GM12872 (cell line): Measurements from ENCODE around the gene DUSP28.

Experiments
- TF ChIP-seq, protein P1 (sequence below): IDR thresholded peaks from 3 replicates; pipeline ENCODE4 v1.5.1; 2011; ENCODE audit warnings: low read depth, mild to moderate bottlenecking, low read length, moderate library complexity; ENCODE audit not compliant: insufficient read depth

DUSP28 gene

DNA sequence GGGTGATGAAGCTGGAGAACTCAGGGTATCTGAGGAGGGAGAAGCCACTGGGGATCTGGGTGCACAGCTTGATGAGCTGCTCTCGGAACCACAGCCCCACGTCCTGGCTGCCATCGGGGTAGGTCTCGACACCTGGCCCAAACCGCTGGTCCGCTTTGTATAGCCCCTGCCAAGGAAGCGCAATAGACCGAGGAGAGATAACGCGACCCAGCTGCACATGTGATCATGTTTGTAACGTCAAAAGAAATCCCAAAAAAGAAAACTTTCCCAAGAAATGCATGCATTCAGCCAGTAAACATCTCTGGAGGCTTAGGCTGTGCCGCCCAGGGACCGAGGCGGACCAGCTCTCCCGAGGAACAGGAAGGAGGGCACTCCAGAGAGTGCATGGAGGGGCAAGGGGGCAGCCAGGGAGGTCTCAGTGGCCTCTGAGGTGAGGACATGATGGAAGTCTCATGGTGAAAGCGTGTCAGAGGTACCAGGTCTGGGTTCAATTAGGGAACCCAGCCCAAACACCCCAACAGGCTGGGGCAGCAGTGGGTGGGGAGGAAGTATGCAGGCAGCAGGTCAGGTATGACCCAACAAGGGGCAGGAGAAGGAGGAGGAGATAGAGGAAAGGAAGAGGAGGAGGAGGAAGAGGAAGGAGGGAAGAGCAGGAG is 30.7 kb upstream of the DUSP28 start:
- TF ChIP-seq, protein P1, sequence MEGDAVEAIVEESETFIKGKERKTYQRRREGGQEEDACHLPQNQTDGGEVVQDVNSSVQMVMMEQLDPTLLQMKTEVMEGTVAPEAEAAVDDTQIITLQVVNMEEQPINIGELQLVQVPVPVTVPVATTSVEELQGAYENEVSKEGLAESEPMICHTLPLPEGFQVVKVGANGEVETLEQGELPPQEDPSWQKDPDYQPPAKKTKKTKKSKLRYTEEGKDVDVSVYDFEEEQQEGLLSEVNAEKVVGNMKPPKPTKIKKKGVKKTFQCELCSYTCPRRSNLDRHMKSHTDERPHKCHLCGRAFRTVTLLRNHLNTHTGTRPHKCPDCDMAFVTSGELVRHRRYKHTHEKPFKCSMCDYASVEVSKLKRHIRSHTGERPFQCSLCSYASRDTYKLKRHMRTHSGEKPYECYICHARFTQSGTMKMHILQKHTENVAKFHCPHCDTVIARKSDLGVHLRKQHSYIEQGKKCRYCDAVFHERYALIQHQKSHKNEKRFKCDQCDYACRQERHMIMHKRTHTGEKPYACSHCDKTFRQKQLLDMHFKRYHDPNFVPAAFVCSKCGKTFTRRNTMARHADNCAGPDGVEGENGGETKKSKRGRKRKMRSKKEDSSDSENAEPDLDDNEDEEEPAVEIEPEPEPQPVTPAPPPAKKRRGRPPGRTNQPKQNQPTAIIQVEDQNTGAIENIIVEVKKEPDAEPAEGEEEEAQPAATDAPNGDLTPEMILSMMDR: no peak

DNA sequence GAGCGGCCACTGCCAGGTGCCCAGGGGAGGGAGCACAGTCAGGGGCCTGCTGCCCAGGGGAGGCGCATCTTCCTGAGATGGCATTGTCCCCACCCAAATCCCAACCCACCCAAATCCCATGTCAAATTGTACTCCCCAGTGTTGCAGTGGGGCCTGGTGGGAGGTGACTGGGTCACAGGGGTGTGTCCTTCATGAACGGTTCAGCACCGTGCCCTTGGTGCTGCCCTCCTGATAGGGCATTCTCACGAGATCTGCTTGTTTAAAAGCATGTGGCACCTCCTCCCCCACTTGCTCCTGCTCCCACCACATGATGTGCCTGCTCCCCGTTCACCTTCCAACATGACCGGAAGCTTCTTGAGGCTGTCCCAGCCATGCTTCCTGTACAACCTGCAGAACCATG is 30.0 kb upstream of the DUSP28 start:
- TF ChIP-seq, protein P1: no peak

DNA sequence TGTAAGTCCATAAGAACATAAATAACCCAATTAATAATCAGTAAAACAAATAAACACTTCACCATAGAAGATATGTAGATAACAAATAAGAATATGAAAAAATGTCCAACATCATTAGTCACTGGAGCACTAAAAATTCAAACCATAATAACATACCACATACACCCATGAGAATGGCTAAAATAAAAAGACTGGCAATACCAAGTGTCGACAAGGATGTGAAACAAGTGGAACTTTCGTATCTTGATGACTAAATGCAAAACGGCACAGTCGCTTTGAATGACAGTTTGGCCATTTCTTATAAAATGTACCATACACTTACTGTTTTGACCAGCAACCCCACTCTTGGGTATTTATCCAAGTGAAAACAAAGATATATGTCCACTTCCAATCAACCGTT is 29.1 kb upstream of the DUSP28 start:
- TF ChIP-seq, protein P1: no peak

DNA sequence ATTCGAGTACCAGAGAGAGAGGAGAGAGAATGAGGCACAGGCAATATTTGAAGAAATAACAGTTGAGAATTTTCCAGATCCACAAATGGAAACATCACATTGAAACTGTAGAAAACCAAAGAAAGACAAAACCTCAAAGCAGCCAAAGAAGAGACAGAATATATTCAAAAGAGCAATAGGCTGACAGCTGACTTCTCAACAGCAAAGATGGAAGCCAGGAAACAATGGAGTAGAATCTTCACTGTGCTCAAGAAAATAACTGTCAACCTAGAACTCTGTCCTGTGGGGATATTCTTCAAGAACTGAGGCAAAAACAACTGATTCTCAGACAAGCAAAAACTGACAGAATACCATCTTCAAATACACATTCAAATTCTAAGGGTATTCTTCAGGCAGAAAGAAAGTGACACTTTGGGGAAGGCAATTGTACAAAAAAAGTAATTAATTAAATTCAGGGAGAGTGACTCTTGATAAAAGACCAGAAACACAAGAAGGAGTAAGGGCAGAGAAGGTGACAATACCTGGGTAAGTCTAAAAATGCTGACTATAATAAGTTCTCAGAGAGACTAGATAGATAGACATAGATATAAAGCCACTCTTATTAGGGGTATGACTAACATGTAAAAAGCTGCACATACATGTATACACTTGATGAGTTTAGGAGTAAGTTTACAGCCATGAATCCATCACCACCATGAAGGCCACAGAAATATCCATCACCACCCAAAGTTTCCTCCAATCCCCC is 28.0 kb upstream of the DUSP28 start:
- TF ChIP-seq, protein P1: no peak

DNA sequence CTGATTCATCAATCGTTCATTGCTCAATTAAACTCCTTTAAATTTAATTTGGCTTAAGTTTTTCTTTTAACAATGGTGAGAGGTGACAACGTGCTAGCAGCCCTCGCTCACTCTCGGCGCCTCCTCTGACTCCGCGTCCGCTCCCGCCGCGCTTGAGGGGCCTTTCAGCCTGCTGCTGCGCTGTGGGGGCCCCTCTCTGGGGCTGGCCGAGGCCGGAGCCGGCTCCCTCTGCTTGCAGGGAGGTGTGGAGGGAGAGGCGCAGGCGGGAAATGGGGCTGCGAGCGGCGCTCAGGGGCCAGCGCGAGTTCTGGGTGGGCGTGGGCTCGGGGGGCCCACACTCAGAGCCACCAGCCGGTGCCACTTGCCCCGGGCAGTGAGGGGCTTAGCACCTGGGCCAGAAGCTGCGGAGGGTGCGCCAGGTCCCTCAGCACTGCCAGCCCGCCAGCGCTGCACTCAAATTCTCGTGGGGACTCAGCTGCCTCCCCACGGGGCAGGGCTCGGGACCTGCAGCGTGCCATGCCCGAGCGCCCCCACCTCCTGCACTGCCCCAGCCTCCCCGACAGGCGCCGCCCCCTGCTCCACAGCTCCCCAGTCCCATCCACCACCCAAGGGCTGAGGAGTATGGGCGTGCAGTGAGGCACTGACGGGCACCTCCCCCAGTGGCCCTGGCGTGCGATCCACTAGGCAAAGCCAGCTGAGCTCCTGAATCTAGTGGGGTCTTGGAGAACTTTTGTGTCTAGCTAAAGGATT is 22.0 kb upstream of the DUSP28 start:
- TF ChIP-seq, protein P1: no peak

DNA sequence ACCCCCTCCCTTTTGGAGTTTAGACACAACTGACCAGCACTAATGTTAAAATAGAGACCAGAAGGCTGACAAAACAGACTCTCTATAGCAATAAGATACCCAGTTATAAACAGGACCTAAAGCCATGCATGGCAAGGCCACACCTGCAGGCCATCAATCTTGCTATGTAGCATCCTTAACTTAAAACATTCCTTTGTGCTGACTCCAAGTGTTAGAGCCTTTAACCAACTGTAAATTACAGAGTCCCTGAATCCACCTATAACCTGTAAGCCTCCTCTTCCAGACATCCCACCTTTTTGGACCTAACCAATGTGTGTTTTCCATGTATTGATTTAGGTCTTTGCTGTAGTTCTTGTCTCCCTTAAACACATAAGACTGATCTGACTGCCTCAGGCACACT is 20.3 kb upstream of the DUSP28 start:
- TF ChIP-seq, protein P1: no peak

DNA sequence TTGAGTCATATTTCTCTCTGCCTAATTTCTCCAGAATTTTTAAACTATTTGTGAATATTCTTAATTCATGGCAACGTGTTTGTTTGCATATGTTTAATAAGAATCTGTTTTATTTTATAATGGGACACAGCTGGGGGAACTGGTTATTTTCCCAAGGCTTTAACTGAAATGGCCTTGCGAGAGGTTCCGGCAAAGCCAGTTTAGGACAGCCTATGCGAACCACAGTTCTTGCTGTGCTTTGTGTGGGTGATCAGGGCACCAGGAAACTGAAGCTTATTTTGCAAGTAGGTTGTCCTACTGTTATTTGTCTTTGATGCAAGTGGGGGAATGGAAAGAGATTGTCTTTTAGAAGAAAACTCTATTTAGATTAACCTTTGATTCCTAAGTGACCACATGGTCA is 8.9 kb upstream of the DUSP28 start:
- TF ChIP-seq, protein P1: no peak
